Endothelial cell of umbilical vein (primary cell): ENCODE measurements around the gene OR52I1. TPM values are rescaled to one million over a fixed set of nuclear protein-coding genes. Genes with fewer than 3 reads are reported as not detected.

ENCODE experiments used
- BruUV-seq: library from RNA; stranded (reverse); fragments of 400-500 nt; replicated peaks from 2 replicates; lab custom pipeline; 2021; lab: Mats Ljungman, UMichigan
- CTCF ChIA-PET: fragments of 300-600, 350-600 bp; sonication (Branson Sonifier 250); formaldehyde crosslinking; loops from one replicate; lab custom pipeline; 2021; ENCODE audit warnings: antibody characterized with exemption, inconsistent platforms; lab: Charles Lee
- POLR2A ChIA-PET: fragments of 300-600, 350-600 bp; sonication (Branson Sonifier 250); formaldehyde crosslinking; loops from one replicate; lab custom pipeline; 2021; ENCODE audit warnings: antibody characterized with exemption, inconsistent platforms; lab: Charles Lee
- DNase-seq: peaks from one replicate; pipeline ENCODE4 v3.0.0-alpha.2; 2011; ENCODE audit warnings: low read depth, low spot score
- FAIRE-seq: peaks from 2 replicates; lab custom pipeline; 2011; peaks lifted over from hg19 to GRCh38; lab: Jason Lieb, UNC
- H2AFZ ChIP-seq: 2 replicates; pipeline ENCODE4 v1.6.0; 2012; ENCODE audit warnings: low read depth, low read length, control low read depth, inconsistent platforms
- H3K27ac ChIP-seq: 2 replicates; pipeline ENCODE4 v1.5.1; 2011; ENCODE audit warnings: low read depth, mild to moderate bottlenecking, control low read depth, low read length, moderate library complexity; ENCODE audit not compliant: insufficient read depth
- H3K27me3 ChIP-seq, 2 experiments: 2 replicates each; pipeline versions ENCODE4 v1.6.0 to v1.6.1; 2011; ENCODE audit warnings: low read length in 2 of 2, mixed read lengths in 1 of 2; ENCODE audit not compliant: control insufficient read depth in 2 of 2, insufficient read depth in 2 of 2
- H3K36me3 ChIP-seq, 2 experiments: 2 replicates in 1 of 2; 3 replicates in 1 of 2; pipeline ENCODE4 v1.5.1; 2011; ENCODE audit warnings: low read length in 2 of 2, mild to moderate bottlenecking in 1 of 2, moderate library complexity in 1 of 2; ENCODE audit not compliant: control insufficient read depth in 2 of 2, insufficient read depth in 2 of 2; ENCODE audit errors: extremely low read depth in 1 of 2
- H3K4me1 ChIP-seq: 3 replicates; pipeline ENCODE4 v1.5.1; 2011; ENCODE audit warnings: mild to moderate bottlenecking, low read length; ENCODE audit not compliant: control insufficient read depth, insufficient read depth; ENCODE audit errors: extremely low read depth
- H3K4me2 ChIP-seq: 2 replicates; pipeline ENCODE4 v1.6.1; 2011; ENCODE audit warnings: low read length, control low read depth, mixed read lengths; ENCODE audit not compliant: insufficient read depth
- H3K4me3 ChIP-seq, 3 experiments: fragments of 200-600 bp in 1 of 3; sonication (generic), shearing (Covaris generic) in 1 of 3; replicated peaks in 1 of 3; 2 replicates each; pipeline ENCODE4 v1.5.1; 2011 to 2016; ENCODE audit warnings: control low read depth in 3 of 3, low read length in 3 of 3, mild to moderate bottlenecking in 2 of 3, inconsistent platforms in 1 of 3, low read depth in 1 of 3, moderate library complexity in 1 of 3; ENCODE audit not compliant: insufficient read depth in 1 of 3
- H3K79me2 ChIP-seq: 2 replicates; pipeline ENCODE4 v1.6.0; 2012; ENCODE audit warnings: low read length, inconsistent platforms; ENCODE audit not compliant: control insufficient read depth, insufficient read depth
- H3K9ac ChIP-seq: replicated peaks from 2 replicates; pipeline ENCODE3; 2011; ENCODE audit warnings: low read length, control low read depth; ENCODE audit not compliant: insufficient read depth; ENCODE audit errors: extremely low read depth
- H3K9me1 ChIP-seq: replicated peaks from 3 replicates; pipeline ENCODE4 v1.6.0; 2011; ENCODE audit warnings: mild to moderate bottlenecking, low read length; ENCODE audit not compliant: control insufficient read depth, insufficient read depth; ENCODE audit errors: extremely low read depth
- H3K9me3 ChIP-seq: replicated peaks from 2 replicates; pipeline ENCODE4 v1.5.1; 2012; ENCODE audit warnings: low read length, inconsistent platforms; ENCODE audit not compliant: control insufficient read depth, insufficient read depth
- H4K20me1 ChIP-seq: replicated peaks from 2 replicates; pipeline ENCODE3; 2011; ENCODE audit warnings: mild to moderate bottlenecking, low read length; ENCODE audit not compliant: control insufficient read depth, insufficient read depth; ENCODE audit errors: extremely low read depth
- EZH2 ChIP-seq: IDR thresholded peaks from 2 replicates; pipeline ENCODE4 v1.6.1; 2012; ENCODE audit warnings: borderline replicate concordance, low read depth, mild to moderate bottlenecking, moderate library complexity, low read length, inconsistent platforms; ENCODE audit not compliant: severe bottlenecking
- GATA2 ChIP-seq: IDR thresholded peaks from 2 replicates; pipeline ENCODE4 v1.7.0; 2011; ENCODE audit warnings: low read depth, mild to moderate bottlenecking, moderate library complexity, mixed read lengths, low read length; ENCODE audit not compliant: insufficient read length, insufficient read depth
- JUN ChIP-seq: IDR thresholded peaks from 2 replicates; pipeline ENCODE4 v1.6.1; 2011; ENCODE audit warnings: borderline replicate concordance, low read depth; ENCODE audit not compliant: insufficient read length, insufficient read depth
- MYC ChIP-seq: IDR thresholded peaks from one replicate; pipeline ENCODE4 v1.6.1; 2011; ENCODE audit warnings: mild to moderate bottlenecking, low read depth, low read length
- POLR2A ChIP-seq: IDR thresholded peaks from 2 replicates; pipeline ENCODE4 v1.6.1; 2012; ENCODE audit warnings: low read depth, mild to moderate bottlenecking, control low read depth, low read length
- POLR2AphosphoS5 ChIP-seq: IDR thresholded peaks from 2 replicates; pipeline ENCODE4 v1.6.1; 2012; ENCODE audit warnings: low read depth, mild to moderate bottlenecking, control low read depth, low read length, moderate library complexity; ENCODE audit not compliant: insufficient read depth
- dilution Hi-C: fragments of 300-500 bp; cut with MboI; formaldehyde crosslinking; loops from one replicate; pipeline ENCODE4 v1.15.0; 2019; ENCODE audit warnings: low sequenced_read_pairs; ENCODE audit not compliant: extremely low pct_ligation_motif_present
- intact Hi-C: fragments of 100-400 bp; cut with micrococcal nuclease; formaldehyde crosslinking; loops from one replicate; pipeline ENCODE4 v1.10.0; 2022
- polyA plus RNA-seq, 4 experiments: library from polyadenylated mRNA; depleted of rRNA in 3 of 4; stranded (reverse) in 3 of 4; unstranded in 1 of 4; fragments of >200 nt; gene quantifications; 2 replicates each; pipeline versions ENCODE4 v1.2.1 to v1.2.3, GENCODE V29; 2011 to 2012; ENCODE audit warnings: missing spikeins in 1 of 4
- total RNA-seq: library from RNA; stranded (reverse); gene quantifications from 2 replicates; pipeline ENCODE4 v1.2.3, GENCODE V29; 2021
- TF ChIP-seq, protein P1 (sequence below), 2 donors: IDR thresholded peaks; 1 replicate in 1 of 2; 2 replicates in 1 of 2; pipeline ENCODE4 v1.5.1; 2011; ENCODE audit warnings: low read length in 2 of 2, mild to moderate bottlenecking in 2 of 2, moderate library complexity in 2 of 2, control low read depth in 1 of 2, inconsistent platforms in 1 of 2, low read depth in 1 of 2; ENCODE audit not compliant: insufficient read depth in 1 of 2; ENCODE audit errors: extremely low read depth in 1 of 2
- TF ChIP-seq, protein P2 (sequence below): IDR thresholded peaks from 2 replicates; pipeline ENCODE4 v1.6.1; 2011; ENCODE audit not compliant: insufficient read depth, insufficient read length

OR52I1 gene
- total and polyA plus RNA-seq, 2 donors (not counting 3 experiments of a cell fraction or from before 2014, with no cell fraction given), result not detected

DNA sequence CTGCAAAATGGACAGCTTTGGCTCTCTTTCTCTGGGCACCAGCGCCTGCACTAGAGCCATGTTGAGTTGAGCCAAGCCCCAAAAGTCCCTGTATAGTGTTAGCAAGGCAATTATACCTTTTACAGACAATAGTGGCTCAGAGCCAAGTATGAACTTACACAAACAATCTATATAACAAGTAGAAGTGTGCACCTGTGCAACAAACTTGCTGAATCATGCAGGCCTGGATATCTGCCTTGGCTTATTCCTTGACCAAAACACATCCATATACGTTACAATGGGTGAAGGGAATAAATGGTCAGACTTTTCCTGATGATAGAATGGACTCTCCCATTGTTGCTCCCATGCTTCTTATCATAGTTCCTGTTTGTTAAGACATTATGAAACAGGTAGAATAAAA is 16.1 kb upstream of the OR52I1 start:
- Histone ChIP-seq H3K36me3 (no peaks in the 10 kb centered on the region), H4K20me1 (no peaks in the 10 kb centered on the region), H3K9ac (no peak overlapping the region), H3K9me3 (no peaks in the 10 kb centered on the region), H2AFZ (no peak overlapping the region), H3K4me2 (no peak overlapping the region), H3K27ac (no peak overlapping the region), H3K27me3 (no peaks in the 10 kb centered on the region), H3K9me1 (no peaks in the 10 kb centered on the region), H3K79me2 (no peaks in the 10 kb centered on the region), H3K4me1 (no peaks in the 10 kb centered on the region), H3K4me3 (no peak overlapping the region)
- intact Hi-C loops, result no loop called here
- POLR2A ChIA-PET, result no interaction called here
- dilution Hi-C loops, result no loop called here
- no peak for DNase-seq
- TF ChIP-seq JUN, result no peak
- no peak for TF ChIP-seq POLR2A
- no peak for TF ChIP-seq EZH2
- TF ChIP-seq, protein P1, sequence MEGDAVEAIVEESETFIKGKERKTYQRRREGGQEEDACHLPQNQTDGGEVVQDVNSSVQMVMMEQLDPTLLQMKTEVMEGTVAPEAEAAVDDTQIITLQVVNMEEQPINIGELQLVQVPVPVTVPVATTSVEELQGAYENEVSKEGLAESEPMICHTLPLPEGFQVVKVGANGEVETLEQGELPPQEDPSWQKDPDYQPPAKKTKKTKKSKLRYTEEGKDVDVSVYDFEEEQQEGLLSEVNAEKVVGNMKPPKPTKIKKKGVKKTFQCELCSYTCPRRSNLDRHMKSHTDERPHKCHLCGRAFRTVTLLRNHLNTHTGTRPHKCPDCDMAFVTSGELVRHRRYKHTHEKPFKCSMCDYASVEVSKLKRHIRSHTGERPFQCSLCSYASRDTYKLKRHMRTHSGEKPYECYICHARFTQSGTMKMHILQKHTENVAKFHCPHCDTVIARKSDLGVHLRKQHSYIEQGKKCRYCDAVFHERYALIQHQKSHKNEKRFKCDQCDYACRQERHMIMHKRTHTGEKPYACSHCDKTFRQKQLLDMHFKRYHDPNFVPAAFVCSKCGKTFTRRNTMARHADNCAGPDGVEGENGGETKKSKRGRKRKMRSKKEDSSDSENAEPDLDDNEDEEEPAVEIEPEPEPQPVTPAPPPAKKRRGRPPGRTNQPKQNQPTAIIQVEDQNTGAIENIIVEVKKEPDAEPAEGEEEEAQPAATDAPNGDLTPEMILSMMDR (IDR thresholded peaks at IDR 0.05; ENCODE audit: extremely low read depth in 1 of 2, insufficient read depth in 1 of 2, low read depth in 1 of 2, low read length in 2 of 2), result no peak
- no TSS peak for BruUV-seq
- FAIRE-seq, result no peak
- CTCF ChIA-PET, result no interaction called here

DNA sequence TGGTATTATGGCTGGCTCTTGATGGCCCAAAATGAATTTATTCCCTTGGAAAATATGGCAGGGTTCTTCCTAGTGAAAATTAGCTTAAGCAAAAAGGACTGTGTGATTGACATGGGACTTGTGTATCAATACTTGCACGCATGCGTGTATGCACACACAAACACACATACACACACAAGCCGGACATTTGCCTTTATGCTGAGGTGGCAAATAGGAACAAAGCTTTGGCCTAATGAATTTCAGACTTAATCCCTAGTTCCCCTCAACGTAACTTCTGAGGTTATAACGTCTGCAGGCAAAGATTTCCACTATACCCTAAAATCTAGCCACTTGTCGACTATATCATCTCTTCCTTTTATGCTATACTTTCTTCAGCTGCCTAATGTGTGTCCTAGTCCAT is 15.2 kb upstream of the OR52I1 start:
- H3K36me3 ChIP-seq, result no peaks in the 10 kb centered on the region
- dilution Hi-C loops, result no loop called here
- H3K27ac ChIP-seq, result no peak overlapping the region
- H3K27me3 ChIP-seq, result no peaks in the 10 kb centered on the region
- TF ChIP-seq JUN (no peak), GATA2 (no peak), POLR2AphosphoS5 (no peak), EZH2 (no peak), MYC (no peak), POLR2A (no peak)
- TF ChIP-seq, protein P1 (IDR thresholded peaks at IDR 0.05; ENCODE audit: extremely low read depth in 1 of 2, insufficient read depth in 1 of 2, low read depth in 1 of 2, low read length in 2 of 2), result no peak
- TF ChIP-seq, protein P2, sequence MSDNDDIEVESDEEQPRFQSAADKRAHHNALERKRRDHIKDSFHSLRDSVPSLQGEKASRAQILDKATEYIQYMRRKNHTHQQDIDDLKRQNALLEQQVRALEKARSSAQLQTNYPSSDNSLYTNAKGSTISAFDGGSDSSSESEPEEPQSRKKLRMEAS, result no peak
- no peaks in the 10 kb centered on the region for H3K9me1 ChIP-seq
- no peak overlapping the region for H3K4me2 ChIP-seq
- POLR2A ChIA-PET, result no interaction called here
- FAIRE-seq, result no peak
- no peaks in the 10 kb centered on the region for H3K4me1 ChIP-seq
- no peak overlapping the region for H3K9ac ChIP-seq
- intact Hi-C loops, result no loop called here
- no peaks in the 10 kb centered on the region for H4K20me1 ChIP-seq
- DNase-seq, result no peak
- no peaks in the 10 kb centered on the region for H3K9me3 ChIP-seq
- CTCF ChIA-PET, result no interaction called here
- H2AFZ ChIP-seq, result no peak overlapping the region
- no peaks in the 10 kb centered on the region for H3K79me2 ChIP-seq
- no peak overlapping the region for H3K4me3 ChIP-seq
- no TSS peak for BruUV-seq
